ENCODE results near the gene LRRC47. TPM values are rescaled to one million over a fixed set of nuclear protein-coding genes. Genes with fewer than 3 reads are reported as not detected.
"Not testable (repeated sequence)": the region's sequence is repeated elsewhere in the genome, so short reads cannot be mapped to it uniquely, and the experiment has no call there.

Gene LRRC47
- total RNA-seq, 1 experiment from 2014 or later, result 65.1 TPM

DNA sequence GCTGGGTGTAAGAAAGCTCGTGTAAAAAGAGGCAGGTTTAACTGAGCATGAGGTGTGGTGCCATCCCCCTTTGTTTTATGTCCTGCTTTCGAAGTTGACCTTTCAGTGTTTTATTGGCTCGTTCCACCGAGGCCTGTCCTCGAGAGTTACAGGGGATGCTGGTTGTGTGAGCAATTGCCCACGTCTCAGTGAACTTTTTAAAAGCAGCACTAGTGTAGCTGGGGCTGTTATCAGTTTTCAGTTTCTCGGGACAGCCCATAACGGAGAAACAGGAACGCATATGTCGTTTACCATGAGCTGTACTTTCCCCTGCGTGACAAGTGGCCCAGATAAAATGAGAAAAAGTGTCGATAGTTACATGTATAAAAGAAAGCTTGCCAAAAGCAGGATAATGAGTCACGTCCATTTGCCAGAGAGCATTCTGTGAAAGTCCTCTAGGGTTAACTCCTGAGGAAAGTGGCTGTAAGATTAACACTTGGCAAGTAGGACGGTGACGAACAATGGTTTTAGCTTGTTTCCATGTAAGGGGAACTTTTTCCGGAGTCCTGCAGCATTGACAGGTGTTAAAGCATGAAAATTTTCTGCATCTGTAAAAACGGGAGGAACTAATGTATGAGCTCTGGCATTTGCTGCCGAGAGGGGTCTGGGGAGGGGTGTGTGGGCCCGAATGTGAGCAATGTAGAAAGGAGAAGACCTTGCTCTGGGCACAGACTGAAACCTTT, 7.8 kb upstream of the LRRC47 start:
- Histone ChIP-seq H3K23ac (ENCODE audit: insufficient read length, low read depth, low read length) (no peak overlapping the region), H4K91ac (ENCODE audit: insufficient read length, low read depth, low read length) (no peak overlapping the region), H3K18ac (ENCODE audit: insufficient read length, low read depth, low read length) (no peak overlapping the region), H3K79me1 (ENCODE audit: insufficient read depth, low read depth, low read length, poor library complexity, severe bottlenecking) (no peaks in the 10 kb centered on the region), H3K4me1 (ENCODE audit: insufficient read depth, low read length) (no peaks in the 10 kb centered on the region), H4K20me1 (ENCODE audit: control insufficient read depth, insufficient read depth, insufficient read length) (no peaks in the 10 kb centered on the region), H2BK20ac (ENCODE audit: low read depth, low read length, poor library complexity, severe bottlenecking) (no peak overlapping the region), H3K4ac (ENCODE audit: low read depth, low read length) (no peak overlapping the region), H3K9ac (ENCODE audit: extremely low read depth, insufficient read length, low read length) (no peak overlapping the region), H2BK15ac (ENCODE audit: low read depth, low read length) (no peak overlapping the region), H3K27ac (ENCODE audit: insufficient read length, low read depth, low read length) (no peak overlapping the region), H2BK12ac (ENCODE audit: insufficient read length, low read depth, low read length) (no peak overlapping the region), H4K5ac (ENCODE audit: insufficient read length, low read depth, low read length) (no peak overlapping the region), H4K8ac (replicated peaks; ENCODE audit: insufficient read length, low read depth, low read length) (no peak overlapping the region), H3K14ac (ENCODE audit: insufficient read depth, low read length) (no peak overlapping the region), H2AFZ (ENCODE audit: low read length) (no peak overlapping the region), H3K79me2 (ENCODE audit: insufficient read depth, low read length) (no peaks in the 10 kb centered on the region), H3K56ac (ENCODE audit: insufficient read length, low read depth, low read length) (no peak overlapping the region), H3K23me2 (ENCODE audit: insufficient read length, low read depth, low read length, poor library complexity, severe bottlenecking) (no peaks in the 10 kb centered on the region), H2AK5ac (ENCODE audit: insufficient read length, low read length) (no peak overlapping the region), H2BK5ac (ENCODE audit: insufficient read length, low read length) (no peak overlapping the region), H3K27me3 (ENCODE audit: insufficient read depth, low read length) (no peaks in the 10 kb centered on the region), H3K4me2 (ENCODE audit: insufficient read depth, insufficient read length, low read length) (no peak overlapping the region), H3K9me3 (ENCODE audit: control insufficient read depth, low read depth, low read length) (peaks cover 13% of the 10 kb centered on the region), H3T11ph (ENCODE audit: low read length) (no peak overlapping the region), H2BK120ac (ENCODE audit: low read depth, low read length, poor library complexity, severe bottlenecking) (no peak overlapping the region)
- Mint-ChIP-seq H3K4me1 (peaks cover 0 to 2% of the 10 kb centered on the region in 2 experiments; a peak in 2 of 4 replicates), H3K27me3 (ENCODE audit: low read depth) (peaks cover 39% of the 10 kb centered on the region), H3K36me3 (ENCODE audit: insufficient read depth in 1 of 3, low read depth in 3 of 3) (peaks cover 10 to 15% (median 14%) of the 10 kb centered on the region in 3 experiments), H3K9me3 (peaks cover 59 to 62% of the 10 kb centered on the region in 2 experiments), H3K4me3 (no peak overlapping the region), H3K27ac (no peak overlapping the region)
- no peak for DNase-seq
- WGBS (ENCODE audit: extremely low coverage, insufficient read length, low lambda C conversion rate), result no CpG with 5 or more reads among the region's 19 CpGs
- TF ChIP-seq CTCF (conservative IDR thresholded peaks at IDR 0.05), result no peak

DNA sequence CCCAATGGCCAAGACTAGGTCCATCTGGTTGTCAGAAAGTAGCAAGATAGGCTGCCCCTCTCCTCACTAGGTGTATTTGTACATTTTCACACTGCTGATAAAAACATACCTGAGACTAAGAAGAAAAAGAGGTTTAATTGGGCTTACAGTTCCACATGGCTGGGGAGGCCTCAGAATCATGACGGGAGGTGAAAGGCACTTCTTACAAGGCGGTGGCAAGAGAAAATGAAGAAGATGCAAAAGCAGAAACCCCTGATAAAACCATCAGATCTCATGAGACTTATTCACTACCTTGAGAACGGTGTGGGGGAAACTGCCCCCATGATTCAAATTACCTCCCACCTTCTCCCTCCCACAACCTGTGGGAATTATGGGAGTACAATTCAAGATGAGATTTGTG, 4.5 kb upstream of the LRRC47 start:
- H3K23me2 ChIP-seq (ENCODE audit: insufficient read length, low read depth, low read length, poor library complexity, severe bottlenecking); H3K4me1 ChIP-seq (ENCODE audit: insufficient read depth, low read length); H3K23ac ChIP-seq (ENCODE audit: insufficient read length, low read depth, low read length); H3K14ac ChIP-seq (ENCODE audit: insufficient read depth, low read length); H4K5ac ChIP-seq (ENCODE audit: insufficient read length, low read depth, low read length); H4K8ac ChIP-seq (replicated peaks; ENCODE audit: insufficient read length, low read depth, low read length); H2AFZ ChIP-seq (ENCODE audit: low read length); H2BK5ac ChIP-seq (ENCODE audit: insufficient read length, low read length); H3K79me1 ChIP-seq (ENCODE audit: insufficient read depth, low read depth, low read length, poor library complexity, severe bottlenecking); H3K4me2 ChIP-seq (ENCODE audit: insufficient read depth, insufficient read length, low read length); H3K27ac ChIP-seq (ENCODE audit: insufficient read length, low read depth, low read length); H2BK20ac ChIP-seq (ENCODE audit: low read depth, low read length, poor library complexity, severe bottlenecking); DNase-seq; H3K27me3 ChIP-seq (ENCODE audit: insufficient read depth, low read length); H3T11ph ChIP-seq (ENCODE audit: low read length); H3K18ac ChIP-seq (ENCODE audit: insufficient read length, low read depth, low read length); H3K9ac ChIP-seq (ENCODE audit: extremely low read depth, insufficient read length, low read length); H2BK12ac ChIP-seq (ENCODE audit: insufficient read length, low read depth, low read length); H2BK15ac ChIP-seq (ENCODE audit: low read depth, low read length); H4K91ac ChIP-seq (ENCODE audit: insufficient read length, low read depth, low read length); H3K56ac ChIP-seq (ENCODE audit: insufficient read length, low read depth, low read length); H3K4ac ChIP-seq (ENCODE audit: low read depth, low read length); H3K27ac Mint-ChIP-seq; H2BK120ac ChIP-seq (ENCODE audit: low read depth, low read length, poor library complexity, severe bottlenecking); H2AK5ac ChIP-seq (ENCODE audit: insufficient read length, low read length); H3K4me3 Mint-ChIP-seq; H3K36me3 Mint-ChIP-seq (ENCODE audit: insufficient read depth in 1 of 3, low read depth in 3 of 3); H3K9me3 ChIP-seq (ENCODE audit: control insufficient read depth, low read depth, low read length); H4K20me1 ChIP-seq (ENCODE audit: control insufficient read depth, insufficient read depth, insufficient read length); H3K79me2 ChIP-seq (ENCODE audit: insufficient read depth, low read length): not testable (repeated sequence)
- peaks cover 9 to 10% of the 10 kb centered on the region in 2 experiments for H3K4me1 Mint-ChIP-seq
- peaks cover 35% of the 10 kb centered on the region for H3K27me3 Mint-ChIP-seq (ENCODE audit: low read depth)
- WGBS (ENCODE audit: extremely low coverage, insufficient read length, low lambda C conversion rate), result no CpG with 5 or more reads among the region's 3 CpGs
- H3K9me3 Mint-ChIP-seq, result peaks cover 32 to 36% of the 10 kb centered on the region in 2 experiments
